NCI-H2196 (cell line): ENCODE results near the gene CLDN17.

ENCODE experiments used
- DNase-seq: peaks from one replicate; lab custom pipeline; 2025; ENCODE audit not compliant: unreplicated experiment; lab: John Stamatoyannopoulos, UW

Gene CLDN17

DNA sequence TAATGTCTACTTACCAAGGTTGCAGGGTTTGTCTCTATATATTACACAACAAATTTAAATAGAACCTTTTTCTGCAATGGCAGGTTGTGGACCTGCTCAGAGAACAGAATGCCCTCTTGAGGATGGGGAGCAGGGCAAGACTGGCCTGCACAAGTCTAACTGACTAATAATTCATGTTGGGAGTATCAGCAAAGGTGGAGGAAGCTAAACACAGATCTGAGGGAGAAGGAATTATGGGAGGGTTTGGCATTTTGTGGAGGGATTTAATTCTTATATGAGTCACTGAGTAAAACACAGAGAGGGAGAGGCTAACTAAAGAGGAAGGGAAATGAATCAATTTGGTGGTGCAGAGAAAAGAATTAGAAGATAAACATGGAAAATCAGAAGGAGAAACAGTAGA, 40.0 kb downstream of the CLDN17 start:
- no peak for DNase-seq

DNA sequence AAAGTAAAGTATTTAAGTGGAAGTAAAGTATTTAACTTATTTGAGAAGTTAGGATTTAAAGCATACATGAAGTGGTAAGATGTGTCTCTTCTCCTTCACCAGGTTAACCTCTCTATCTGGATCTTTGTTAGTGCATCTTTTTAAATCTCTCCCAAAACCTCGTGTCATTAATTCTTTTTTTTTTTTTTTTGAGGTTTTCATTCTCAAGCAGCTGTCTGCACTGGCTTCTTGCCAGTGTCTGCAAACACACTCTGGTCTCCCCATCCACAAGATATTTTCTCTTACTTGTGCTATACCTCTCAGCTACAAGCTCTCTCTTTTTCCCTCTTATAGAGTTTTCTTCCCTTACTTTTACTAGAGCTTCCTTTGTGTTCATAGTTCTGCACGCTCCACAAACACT, 49.0 kb downstream of the CLDN17 start:
- DNase-seq = no peak

DNA sequence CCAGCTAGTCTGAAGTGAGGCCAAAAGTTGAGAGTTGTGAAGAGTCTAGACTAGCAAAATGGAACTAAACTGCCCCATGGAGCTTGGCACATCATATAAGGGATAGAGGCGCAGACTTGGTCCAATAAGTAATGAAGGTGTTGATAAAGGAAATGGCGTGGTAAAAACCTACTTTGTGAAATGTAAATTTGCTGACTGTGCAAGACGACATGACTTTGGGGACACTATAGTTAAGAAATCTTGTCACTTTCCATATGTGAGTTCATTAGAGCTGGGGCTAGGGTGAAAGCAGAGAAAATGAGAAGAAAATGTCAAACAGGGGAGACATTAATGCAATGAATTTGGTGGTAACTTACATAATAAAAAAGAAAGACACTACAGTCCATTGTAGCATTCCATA, 50.1 kb downstream of the CLDN17 start:
- DNase-seq = no peak
